Peyer's patch (tissue), 4 donors: ENCODE data around the gene FBXW5. TPM values are rescaled to one million over a fixed set of nuclear protein-coding genes. Genes with fewer than 3 reads are reported as not detected.

ENCODE experiments used
- DNase-seq, 3 donors: peaks; one replicate each; pipeline ENCODE4 v3.0.0-alpha.2; 2017 to 2019
- H3K27ac ChIP-seq, 4 donors: fragments of 200-600 bp; sonication (generic); one replicate each; pipeline ENCODE4 v1.5.1; 2016 to 2019
- H3K27me3 ChIP-seq, 2 donors: fragments of 200-600 bp; sonication (generic); one replicate each; pipeline ENCODE4 v1.5.1; 2019
- H3K36me3 ChIP-seq, 3 donors: fragments of 200-600 bp; sonication (generic); one replicate each; pipeline ENCODE4 v1.5.1; 2016 to 2019
- H3K4me1 ChIP-seq, 4 donors: fragments of 200-600 bp; sonication (generic); one replicate each; pipeline ENCODE4 v1.5.1; 2016 to 2019
- H3K4me3 ChIP-seq, 4 donors: fragments of 200-600 bp; sonication (generic); 1 replicate in 3 of 4; 2 replicates in 1 of 4; pipeline ENCODE4 v1.5.1; 2016 to 2019; ENCODE audit warnings: mild to moderate bottlenecking in 1 of 4
- H3K9me3 ChIP-seq, 4 donors: fragments of 200-600 bp; sonication (generic); one replicate each; pipeline ENCODE4 v1.5.1; 2016 to 2019; ENCODE audit warnings: mild to moderate bottlenecking in 1 of 4
- POLR2A ChIP-seq, 2 donors: fragments of 450-650 bp; IDR thresholded peaks; one replicate each; pipeline ENCODE4 v1.5.1; 2017; ENCODE audit warnings: antibody characterized with exemption in 2 of 2, mild to moderate bottlenecking in 2 of 2, moderate library complexity in 2 of 2
- total RNA-seq, 4 donors: library from RNA; depleted of rRNA; stranded (reverse); fragments of >200 nt; gene quantifications; one replicate each; pipeline ENCODE4 v1.1.0, GENCODE V29; 2016
- TF ChIP-seq, protein P1 (sequence below), 6 experiments: fragments of 450-650 bp in 4 of 6; fragments of 200-600 bp in 2 of 6; sonication (generic) in 1 of 6; IDR thresholded peaks; one replicate each; pipeline ENCODE4 v1.5.1; 2017 to 2019; ENCODE audit warnings: antibody characterized with exemption in 6 of 6, mild to moderate bottlenecking in 3 of 6, moderate library complexity in 1 of 6

The FBXW5 gene
- total RNA-seq, 4 donors from 2014 or later = 247 to 470 (median 336) TPM

DNA sequence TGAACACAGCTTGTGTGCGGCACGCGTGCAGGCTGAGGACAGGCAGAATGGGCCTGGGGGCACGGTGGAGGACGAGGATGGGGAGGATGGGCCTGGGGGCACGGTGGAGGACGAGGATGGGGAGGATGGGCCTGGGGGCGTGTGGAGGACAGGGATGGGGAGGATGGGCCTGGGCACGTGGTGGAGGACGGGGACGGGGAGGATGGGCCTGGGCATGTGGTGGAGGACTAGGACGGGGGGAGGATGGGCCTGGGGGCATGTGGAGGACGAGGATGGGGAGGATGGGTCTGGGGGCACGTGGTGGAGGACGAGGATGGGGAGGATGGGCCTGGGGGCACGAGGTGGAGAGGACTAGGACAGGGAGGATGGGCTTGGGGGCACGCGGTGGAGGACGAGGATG, 22.0 kb downstream of the FBXW5 start:
- peaks cover 0 to 77% (median 0%) of the 10 kb centered on the region in 3 donors for H3K36me3 ChIP-seq
- DNase-seq = no peak
- no peak overlapping the region for H3K27ac ChIP-seq
- H3K9me3 ChIP-seq = no peaks in the 10 kb centered on the region
- no peak overlapping the region for H3K4me3 ChIP-seq
- H3K27me3 ChIP-seq = no peaks in the 10 kb centered on the region
- no peak for TF ChIP-seq POLR2A (IDR thresholded peaks at IDR 0.05)
- TF ChIP-seq, protein P1, sequence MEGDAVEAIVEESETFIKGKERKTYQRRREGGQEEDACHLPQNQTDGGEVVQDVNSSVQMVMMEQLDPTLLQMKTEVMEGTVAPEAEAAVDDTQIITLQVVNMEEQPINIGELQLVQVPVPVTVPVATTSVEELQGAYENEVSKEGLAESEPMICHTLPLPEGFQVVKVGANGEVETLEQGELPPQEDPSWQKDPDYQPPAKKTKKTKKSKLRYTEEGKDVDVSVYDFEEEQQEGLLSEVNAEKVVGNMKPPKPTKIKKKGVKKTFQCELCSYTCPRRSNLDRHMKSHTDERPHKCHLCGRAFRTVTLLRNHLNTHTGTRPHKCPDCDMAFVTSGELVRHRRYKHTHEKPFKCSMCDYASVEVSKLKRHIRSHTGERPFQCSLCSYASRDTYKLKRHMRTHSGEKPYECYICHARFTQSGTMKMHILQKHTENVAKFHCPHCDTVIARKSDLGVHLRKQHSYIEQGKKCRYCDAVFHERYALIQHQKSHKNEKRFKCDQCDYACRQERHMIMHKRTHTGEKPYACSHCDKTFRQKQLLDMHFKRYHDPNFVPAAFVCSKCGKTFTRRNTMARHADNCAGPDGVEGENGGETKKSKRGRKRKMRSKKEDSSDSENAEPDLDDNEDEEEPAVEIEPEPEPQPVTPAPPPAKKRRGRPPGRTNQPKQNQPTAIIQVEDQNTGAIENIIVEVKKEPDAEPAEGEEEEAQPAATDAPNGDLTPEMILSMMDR (IDR thresholded peaks at IDR 0.05) = no peak
- H3K4me1 ChIP-seq = no peaks in the 10 kb centered on the region

DNA sequence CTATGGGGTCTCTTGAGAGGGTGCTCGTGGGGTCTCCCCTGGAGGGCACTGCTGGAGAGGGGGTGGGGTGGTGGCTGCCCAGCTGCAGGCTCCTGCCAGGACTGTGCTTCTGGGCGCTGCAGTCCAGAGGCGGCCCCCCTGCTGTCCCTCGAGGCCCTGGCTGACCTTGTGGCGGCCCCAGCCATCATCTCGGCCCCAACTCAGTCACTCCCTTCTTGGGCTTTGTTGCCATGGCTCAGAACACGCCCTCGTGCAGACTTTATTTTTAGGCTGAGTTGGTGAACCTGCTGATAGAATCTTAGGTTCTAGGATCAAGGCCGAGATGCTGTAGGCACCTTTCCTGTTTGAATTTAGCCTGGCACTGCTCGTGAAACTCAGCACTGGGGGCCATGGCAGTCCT, 22.8 kb downstream of the FBXW5 start:
- DNase-seq = no peak
- no peaks in the 10 kb centered on the region for H3K4me1 ChIP-seq
- no peak overlapping the region for H3K27ac ChIP-seq
- H3K27me3 ChIP-seq = no peaks in the 10 kb centered on the region
- peaks cover 0 to 82% (median 0%) of the 10 kb centered on the region in 3 donors for H3K36me3 ChIP-seq
- TF ChIP-seq, protein P1 (IDR thresholded peaks at IDR 0.05) = no peak
- TF ChIP-seq POLR2A (IDR thresholded peaks at IDR 0.05) = no peak
- H3K9me3 ChIP-seq = no peaks in the 10 kb centered on the region
- no peak overlapping the region for H3K4me3 ChIP-seq

DNA sequence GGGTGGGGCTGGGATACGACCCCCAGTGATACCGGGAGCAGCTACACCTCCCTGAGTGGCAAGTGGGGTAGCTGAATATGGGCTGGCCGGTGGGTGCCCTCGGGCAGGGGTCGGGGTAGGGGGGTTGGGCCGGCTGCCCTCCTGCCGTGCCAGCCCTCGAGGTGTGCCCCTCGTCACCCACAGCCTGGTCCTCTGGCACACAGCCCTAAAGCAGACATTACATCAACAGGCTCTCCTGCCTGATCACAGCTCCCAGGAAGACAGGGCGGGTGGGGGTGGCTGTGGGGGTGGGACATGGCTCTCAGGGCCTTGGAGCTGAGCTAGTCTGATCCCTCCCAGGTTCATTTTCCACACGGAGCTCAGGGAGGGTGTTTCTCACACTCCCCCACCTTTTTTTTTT, 23.2 kb downstream of the FBXW5 start:
- H3K36me3 ChIP-seq = peaks cover 0 to 82% (median 0%) of the 10 kb centered on the region in 3 donors

DNA sequence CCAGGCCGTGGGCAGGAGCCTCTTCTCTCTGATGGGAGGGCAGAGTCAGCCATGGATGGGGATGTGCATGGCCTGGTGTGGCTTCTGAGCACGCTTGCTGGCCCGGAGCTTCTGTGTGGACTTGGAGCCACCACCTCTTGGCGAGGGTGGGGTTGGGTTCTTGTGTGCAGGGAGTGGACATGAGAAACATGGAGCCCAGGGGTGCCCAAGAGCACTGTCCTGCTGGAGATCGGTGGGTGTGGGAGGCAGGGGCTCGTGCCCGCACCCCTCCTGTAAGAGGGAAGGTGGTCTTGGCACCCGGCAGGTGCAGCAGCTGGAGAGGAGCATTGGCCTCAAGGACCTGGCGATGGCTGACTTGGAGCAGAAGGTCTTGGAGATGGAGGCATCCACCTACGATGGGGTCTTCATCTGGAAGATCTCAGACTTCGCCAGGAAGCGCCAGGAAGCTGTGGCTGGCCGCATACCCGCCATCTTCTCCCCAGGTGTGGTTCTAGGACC, 23.8 kb downstream of the FBXW5 start:
- H3K9me3 ChIP-seq = no peaks in the 10 kb centered on the region
- H3K4me1 ChIP-seq = no peaks in the 10 kb centered on the region
- no peaks in the 10 kb centered on the region for H3K27me3 ChIP-seq
- peaks cover 0 to 82% (median 0%) of the 10 kb centered on the region in 3 donors for H3K36me3 ChIP-seq
- DNase-seq = no peak
- TF ChIP-seq, protein P1 (IDR thresholded peaks at IDR 0.05) = no peak
- no peak for TF ChIP-seq POLR2A (IDR thresholded peaks at IDR 0.05)
- H3K27ac ChIP-seq = no peak overlapping the region
- H3K4me3 ChIP-seq = no peak overlapping the region

More for the DNA sequence above, 23.2 kb downstream of the FBXW5 start:
- Histone ChIP-seq H3K9me3 (no peaks in the 10 kb centered on the region), H3K4me1 (no peaks in the 10 kb centered on the region), H3K4me3 (no peak overlapping the region), H3K27ac (no peak overlapping the region), H3K27me3 (no peaks in the 10 kb centered on the region)
- TF ChIP-seq POLR2A (IDR thresholded peaks at IDR 0.05) = no peak
- TF ChIP-seq, protein P1 (IDR thresholded peaks at IDR 0.05) = no peak
- no peak for DNase-seq

DNA sequence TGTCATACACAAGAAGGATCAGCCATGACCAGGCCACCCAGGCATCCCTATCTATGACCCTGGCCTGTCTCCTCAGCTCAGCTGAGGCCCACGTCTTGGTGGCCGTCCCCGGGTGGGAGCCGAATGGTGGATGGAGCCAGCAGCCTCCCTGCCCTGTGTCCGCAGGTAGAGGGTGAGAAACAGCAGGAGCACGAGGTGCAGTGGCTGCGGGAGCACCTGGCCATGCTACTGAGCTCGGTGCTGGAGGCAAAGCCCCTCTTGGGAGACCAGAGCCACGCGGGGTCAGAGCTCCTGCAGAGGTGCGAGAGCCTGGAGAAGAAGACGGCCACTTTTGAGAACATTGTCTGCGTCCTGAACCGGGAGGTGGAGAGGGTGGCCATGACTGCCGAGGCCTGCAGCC, 24.5 kb downstream of the FBXW5 start:
- TF ChIP-seq POLR2A (IDR thresholded peaks at IDR 0.05) = no peak
- TF ChIP-seq, protein P1 (IDR thresholded peaks at IDR 0.05) = no peak
- H3K4me1 ChIP-seq = no peaks in the 10 kb centered on the region
- no peaks in the 10 kb centered on the region for H3K9me3 ChIP-seq
- no peak for DNase-seq
- H3K36me3 ChIP-seq = peaks cover 0 to 82% (median 0%) of the 10 kb centered on the region in 3 donors
- H3K27me3 ChIP-seq = no peaks in the 10 kb centered on the region
- no peak overlapping the region for H3K27ac ChIP-seq
- H3K4me3 ChIP-seq = no peak overlapping the region

DNA sequence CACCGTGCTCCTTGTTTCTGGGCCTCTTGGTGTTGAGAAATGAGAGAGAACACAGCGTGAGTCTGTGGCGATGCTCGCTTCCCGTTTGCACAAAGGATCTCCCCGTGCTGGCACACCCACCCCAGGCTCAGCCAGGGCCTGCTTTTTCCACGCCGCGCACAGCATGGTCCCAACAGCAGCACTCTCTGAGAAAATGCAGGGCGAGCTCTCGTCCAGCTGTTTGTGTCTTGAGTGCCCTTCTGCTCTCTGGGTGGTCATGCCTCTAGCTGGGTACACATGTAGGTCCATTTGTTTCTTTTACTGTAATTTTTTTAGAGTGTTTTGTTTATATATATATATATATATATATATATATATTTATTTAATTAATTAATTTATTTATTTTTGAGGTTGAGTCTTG, 26.6 kb downstream of the FBXW5 start:
- H3K27ac ChIP-seq = no peak overlapping the region
- no peak for DNase-seq
- no peak overlapping the region for H3K4me3 ChIP-seq
- no peaks in the 10 kb centered on the region for H3K27me3 ChIP-seq
- H3K4me1 ChIP-seq = no peaks in the 10 kb centered on the region
- TF ChIP-seq, protein P1 (IDR thresholded peaks at IDR 0.05) = no peak
- no peak for TF ChIP-seq POLR2A (IDR thresholded peaks at IDR 0.05)
- H3K9me3 ChIP-seq = no peaks in the 10 kb centered on the region
- H3K36me3 ChIP-seq = peaks cover 0 to 77% (median 0%) of the 10 kb centered on the region in 3 donors
